ACC112 (cell line): ENCODE data around the gene CSNK1D.
"Not testable (repeated sequence)": the region's sequence is repeated elsewhere in the genome, so short reads cannot be mapped to it uniquely, and the experiment has no call there.

Source experiments
- H2AFZ ChIP-seq: fragments of 200-600 bp; sonication (generic); one replicate; pipeline ENCODE4 v1.6.0; 2017; ENCODE audit warnings: antibody characterized with exemption, low read length; ENCODE audit not compliant: unreplicated experiment
- H3K27ac ChIP-seq: fragments of 200-600 bp; sonication (generic); 2 replicates; pipeline ENCODE4 v1.5.1; 2014; ENCODE audit warnings: low read depth, mild to moderate bottlenecking, antibody characterized with exemption, low read length, moderate library complexity
- H3K27me3 ChIP-seq: fragments of 200-600 bp; sonication (generic); 2 replicates; pipeline ENCODE4 v1.6.1; 2014; ENCODE audit warnings: mild to moderate bottlenecking, antibody characterized with exemption, low read length, moderate library complexity, mixed read lengths; ENCODE audit not compliant: insufficient read depth
- H3K36me3 ChIP-seq: fragments of 200-600 bp; sonication (generic); 2 replicates; pipeline ENCODE4 v1.6.1; 2016; ENCODE audit warnings: mild to moderate bottlenecking, antibody characterized with exemption, low read length, moderate library complexity, mixed read lengths; ENCODE audit not compliant: insufficient read depth
- H3K4me1 ChIP-seq: fragments of 200-600 bp; sonication (generic); one replicate; pipeline ENCODE4 v1.6.1; 2016; ENCODE audit warnings: low read length, mixed read lengths; ENCODE audit not compliant: insufficient read depth, unreplicated experiment, control insufficient read depth
- H3K4me3 ChIP-seq: fragments of 200-600 bp; sonication (generic); 2 replicates; pipeline ENCODE4 v1.5.1; 2014; ENCODE audit warnings: mild to moderate bottlenecking, low read depth, low read length
- H3K79me2 ChIP-seq: fragments of 200-600 bp; sonication (generic); one replicate; pipeline ENCODE4 v1.6.0; 2016; ENCODE audit warnings: low read length; ENCODE audit not compliant: control insufficient read depth, unreplicated experiment, insufficient read depth

CSNK1D gene

DNA sequence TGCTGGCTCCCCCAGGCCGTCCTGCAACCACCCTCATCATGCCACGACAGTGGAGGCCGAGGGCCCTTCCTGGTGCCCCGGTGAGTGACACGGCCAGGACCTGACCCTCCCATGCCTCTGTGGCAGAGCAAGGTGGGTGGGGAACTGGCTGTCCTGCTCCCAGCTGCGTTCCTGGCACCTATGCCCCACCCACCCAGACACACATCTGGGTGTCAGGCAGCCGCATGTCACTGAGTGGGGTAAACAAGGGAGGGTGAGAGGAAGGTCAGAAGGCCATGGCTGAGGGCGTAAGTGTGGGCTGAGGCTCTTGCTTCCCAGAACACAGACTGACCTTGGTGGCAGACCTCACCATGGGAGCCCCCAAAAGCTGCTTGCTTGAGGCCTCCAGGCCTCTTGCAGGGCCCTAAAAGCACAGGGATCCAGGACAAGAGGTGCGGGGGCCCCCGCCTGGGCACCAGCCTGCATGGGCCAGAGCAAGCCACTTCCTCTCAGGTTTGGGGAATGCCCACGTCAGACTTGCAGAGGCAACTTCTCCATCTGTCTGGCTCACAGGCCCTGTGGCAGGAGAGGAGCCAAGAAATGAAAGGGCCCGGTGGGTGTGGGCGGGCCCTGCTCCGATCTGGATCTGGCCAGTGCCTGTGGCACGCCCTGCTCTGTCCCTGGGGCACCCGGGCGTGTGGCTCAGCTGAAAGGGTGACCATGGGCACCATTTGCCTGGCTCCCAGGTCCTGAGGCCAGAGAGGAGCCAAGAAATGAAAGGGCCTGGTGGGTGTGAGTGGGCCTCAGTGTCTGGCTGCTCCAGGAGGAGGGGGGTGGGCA is 57.0 kb downstream of the CSNK1D start:
- H3K27me3 ChIP-seq, result no peaks in the 10 kb centered on the region
- peaks cover 53% of the 10 kb centered on the region for H3K4me1 ChIP-seq
- H3K79me2 ChIP-seq, result peaks cover 26% of the 10 kb centered on the region
- peak overlapping the region; percentile 57 for H3K4me3 ChIP-seq
- H2AFZ ChIP-seq, result no peak overlapping the region
- H3K27ac ChIP-seq, result peak overlapping the region; percentile 96
- no peaks in the 10 kb centered on the region for H3K36me3 ChIP-seq

- Histone ChIP-seq H3K4me3 (no peak overlapping the region), H3K27ac (peak overlapping the region; percentile 96), H3K36me3 (no peaks in the 10 kb centered on the region), H2AFZ (no peak overlapping the region), H3K79me2 (peaks cover 31% of the 10 kb centered on the region), H3K27me3 (no peaks in the 10 kb centered on the region), H3K4me1 (peaks cover 58% of the 10 kb centered on the region)
These were observed 57.6 kb downstream of the CSNK1D start for GRCh38 chr17:82215972-82216300.

DNA sequence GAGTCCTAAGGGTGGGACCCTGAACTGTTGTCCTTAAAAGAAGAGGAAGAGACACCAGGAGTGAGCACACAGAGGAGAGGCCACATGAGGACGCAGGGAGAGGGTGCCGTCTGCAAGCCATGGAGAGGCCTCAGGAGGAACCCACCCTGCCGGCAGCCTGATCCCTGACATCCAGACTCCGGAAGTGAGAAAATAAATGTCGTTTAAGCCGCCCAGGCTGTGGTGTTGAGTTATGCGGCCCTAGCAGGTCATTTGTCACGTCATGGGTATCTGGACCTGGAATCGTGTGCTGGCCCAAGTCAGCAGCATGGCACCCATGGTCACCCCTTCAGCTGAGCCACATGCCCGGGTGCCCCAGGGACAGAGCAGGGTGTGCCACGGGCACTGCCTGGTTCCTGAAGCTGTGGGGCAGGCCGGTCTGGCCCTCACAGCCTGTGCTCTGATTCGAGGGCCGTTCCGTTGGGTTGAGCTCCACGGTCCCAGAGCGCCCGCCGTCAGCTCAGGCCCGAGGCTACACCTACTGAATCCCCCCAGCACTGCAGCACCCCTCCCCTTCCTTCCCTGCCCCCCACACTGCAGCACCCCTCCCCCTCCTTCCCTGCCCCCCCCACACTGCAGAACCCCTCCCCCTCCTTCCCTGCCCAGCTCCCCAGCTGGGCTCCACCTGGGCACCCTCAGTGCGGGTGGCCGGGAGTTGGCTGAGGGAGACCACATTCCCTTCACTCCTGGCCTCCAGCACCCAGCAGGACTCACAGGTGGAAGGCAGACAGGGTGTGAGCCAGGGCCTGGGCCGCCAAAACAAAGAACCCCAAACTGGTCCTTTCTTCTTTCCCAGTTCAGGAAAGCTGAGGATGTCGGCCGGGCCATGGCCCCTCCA is 58.2 kb downstream of the CSNK1D start:
- Histone ChIP-seq H3K27me3 (no peaks in the 10 kb centered on the region), H3K4me3 (no peak overlapping the region), H3K4me1 (peaks cover 58% of the 10 kb centered on the region), H3K79me2 (peaks cover 32% of the 10 kb centered on the region), H3K27ac (peak overlapping the region; percentile 96), H2AFZ (no peak overlapping the region), H3K36me3 (no peaks in the 10 kb centered on the region)

DNA sequence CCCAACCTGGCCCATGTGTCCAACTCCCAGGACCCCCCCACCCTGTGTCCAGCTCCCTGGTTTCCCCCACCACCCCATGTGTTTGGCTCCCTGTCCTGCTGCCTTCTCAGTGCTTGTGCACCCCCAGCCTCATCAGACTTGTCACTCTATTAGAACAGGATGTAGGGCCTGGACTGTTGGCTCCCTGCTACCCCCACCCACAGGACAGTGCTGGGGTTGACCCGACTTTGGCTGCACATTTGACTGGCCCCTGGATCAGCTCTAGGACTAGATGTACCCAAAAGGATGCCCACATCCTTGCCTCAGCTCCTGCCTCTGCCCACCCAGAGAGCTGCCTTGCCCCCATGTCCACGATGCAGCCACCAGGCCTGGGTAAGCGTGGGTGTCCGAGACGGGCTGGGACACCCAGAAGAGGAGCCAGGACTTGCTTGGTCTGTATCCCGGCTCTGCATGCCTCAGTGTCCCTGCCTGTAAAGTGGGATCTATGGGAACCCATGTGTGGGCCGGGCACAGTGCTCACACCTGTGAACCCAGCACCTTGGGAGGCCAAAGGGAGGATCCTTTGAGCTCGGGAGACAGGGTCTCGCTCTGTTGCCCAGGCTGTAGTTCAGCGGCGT is 59.4 kb downstream of the CSNK1D start:
- Histone ChIP-seq H3K27ac (peak overlapping the region; percentile 88), H2AFZ (no peak overlapping the region), H3K4me1 (peaks cover 58% of the 10 kb centered on the region), H3K79me2 (peaks cover 30% of the 10 kb centered on the region), H3K4me3 (0 out of 2 replicates have a peak overlapping the region, but pooled peaks have one; percentile 99), H3K27me3 (no peaks in the 10 kb centered on the region), H3K36me3 (no peaks in the 10 kb centered on the region)

GRCh38 chr17:82213251-82214011 is 60.1 kb downstream of the CSNK1D start:
- H3K4me1 ChIP-seq, result peaks cover 53% of the 10 kb centered on the region
- peak overlapping the region; percentile 99 for H3K4me3 ChIP-seq
- H3K36me3 ChIP-seq, result no peaks in the 10 kb centered on the region
- H3K79me2 ChIP-seq, result peaks cover 23% of the 10 kb centered on the region
- H3K27ac ChIP-seq, result peak overlapping the region; percentile 88
- H3K27me3 ChIP-seq, result no peaks in the 10 kb centered on the region
- H2AFZ ChIP-seq, result peak overlapping the region; percentile 91

- peak within 1 kb of the TSS; percentile 91 for H2AFZ ChIP-seq
- H3K27me3 ChIP-seq, result no peaks in the 10 kb centered on the region
- peaks cover 21% of the 10 kb centered on the region for H3K79me2 ChIP-seq
- peak within 1 kb of the TSS; percentile 99 for H3K4me3 ChIP-seq
- H3K36me3 ChIP-seq, result no peaks in the 10 kb centered on the region
- H3K4me1 ChIP-seq, result peaks cover 45% of the 10 kb centered on the region
- H3K27ac ChIP-seq, result peak within 1 kb of the TSS; percentile 88
These were observed 60.9 kb downstream of the CSNK1D start, which contains the start of gene CCDC57 for GRCh38 chr17:82212331-82213250. Gene CCDC57 (minus strand): TSS chr17:82212842. CDS start chr17:82201944, 10,898 bp downstream.

- Histone ChIP-seq H3K4me1 (peaks cover 35% of the 10 kb centered on the region), H3K79me2 (peaks cover 17% of the 10 kb centered on the region)
- not testable (repeated sequence) for H3K36me3 ChIP-seq, H3K27ac ChIP-seq, H3K4me3 ChIP-seq, H3K27me3 ChIP-seq, H2AFZ ChIP-seq
These were observed 62.8 kb downstream of the CSNK1D start for GRCh38 chr17:82210655-82211054.

GRCh38 chr17:82205720-82206508 is 67.6 kb downstream of the CSNK1D start:
- Histone ChIP-seq H3K4me3 (no peak overlapping the region), H3K36me3 (no peaks in the 10 kb centered on the region), H3K27ac (peak overlapping the region; percentile 15; the same call in 1 of the 2 replicates), H3K79me2 (peaks cover 2% of the 10 kb centered on the region), H2AFZ (peak overlapping the region; percentile 26), H3K27me3 (no peaks in the 10 kb centered on the region), H3K4me1 (peaks cover 20% of the 10 kb centered on the region)
